ENCODE measurements around the gene NEFH. TPM values are rescaled to one million over a fixed set of nuclear protein-coding genes. Genes with fewer than 3 reads are reported as not detected.
A peak's percentile ranks its signal among the peaks of the same experiment; 100 is the strongest.

NEFH gene
- total RNA-seq, 1 experiment from 2014 or later: not detected

DNA sequence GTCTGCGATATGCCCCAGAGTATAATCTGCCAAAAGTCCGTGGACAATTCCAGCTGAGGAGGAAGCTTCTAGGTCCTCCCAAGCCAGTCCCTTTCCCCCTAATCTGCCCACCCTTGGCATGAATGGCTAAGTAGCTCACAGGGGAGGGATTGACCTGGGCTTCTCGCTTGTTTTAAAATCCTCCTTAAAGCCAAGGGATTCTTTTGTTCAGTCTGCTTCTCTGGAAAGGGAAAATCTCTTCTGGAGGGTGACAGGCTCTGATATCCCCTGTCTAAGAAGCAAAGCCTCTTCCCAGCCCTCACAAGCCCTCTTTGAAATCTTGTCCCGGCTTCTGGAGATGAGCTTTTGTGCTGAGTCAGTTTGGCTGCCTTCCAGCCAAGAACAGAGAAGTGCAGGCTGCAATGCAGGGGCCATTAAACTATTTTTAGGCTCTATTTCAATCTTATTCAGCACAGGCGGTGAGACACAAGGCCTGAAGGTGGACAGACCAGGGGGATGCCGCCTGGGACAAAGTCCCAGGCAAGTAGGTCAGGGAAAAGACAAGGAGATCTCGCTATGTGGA, 23.9 kb downstream of the NEFH start:
- H3K27ac ChIP-seq (ENCODE audit: low read depth, low read length): peak overlapping the region; percentile 13; the same call in 1 of the 2 replicates
- 0 out of 2 replicates have a peak overlapping the region, but pooled peaks have one; percentile 2 for H3K4me2 ChIP-seq (ENCODE audit: low read length)
- intact Hi-C loops (cut with micrococcal nuclease): no loop called here
- DNase-seq (ENCODE audit: low read depth, low spot score) (no peak), ATAC-seq (no peak)
- CTCF ChIA-PET: interaction anchor here (1.2 kb wide), 1 partner anchor 49 kb away, joined by 4 read pairs; the partner anchor contains the start of gene THOC5
- RAD21 ChIA-PET (ENCODE audit: low non-redundant PET in 1 of 2, low total read pairs in 2 of 2, uncharacterized antibody in 2 of 2, unreplicated experiment in 2 of 2): no interaction called here
- H3K79me2 ChIP-seq (ENCODE audit: insufficient read depth, low read length): no peaks in the 10 kb centered on the region
- no TSS peak for BruUV-seq (replicated peaks)
- no peak overlapping the region for H3K9ac ChIP-seq (ENCODE audit: low read length)
- peaks cover 2 to 5% of the 10 kb centered on the region in 2 experiments; a peak in 3 of 4 replicates for H3K4me1 ChIP-seq (ENCODE audit: control insufficient read depth in 1 of 2, insufficient read depth in 2 of 2, low read length in 2 of 2)
- peaks cover 17 to 21% of the 10 kb centered on the region in 2 experiments; a peak in 3 of 4 replicates for H3K36me3 ChIP-seq (ENCODE audit: control insufficient read depth in 1 of 2, insufficient read depth in 2 of 2, low read length in 2 of 2)
- POLR2A ChIA-PET: no interaction called here
- TF ChIP-seq EZH2 (IDR thresholded peaks at IDR 0.05) (no peak), MAX (IDR thresholded peaks at IDR 0.05) (no peak), CEBPB (IDR thresholded peaks at IDR 0.05; ENCODE audit: low read depth) (no peak), SRF (IDR thresholded peaks at IDR 0.05; ENCODE audit: low read depth) (no peak), SP1 (IDR thresholded peaks at IDR 0.05; ENCODE audit: low read depth) (no peak)
- no peaks in the 10 kb centered on the region for H4K20me1 ChIP-seq (ENCODE audit: insufficient read depth)
- H2AFZ ChIP-seq (ENCODE audit: low read depth, low read length, poor library complexity, severe bottlenecking): no peak overlapping the region
- no peaks in the 10 kb centered on the region for H3K9me3 ChIP-seq (ENCODE audit: control insufficient read depth in 1 of 2, insufficient read depth in 1 of 2, low read depth in 1 of 2, low read length in 2 of 2)
- H3K9me2 ChIP-seq (ENCODE audit: insufficient read depth): no peaks in the 10 kb centered on the region
- H3K4me3 ChIP-seq (replicated peaks in 1 of 2; ENCODE audit: low read depth in 1 of 2, low read length in 2 of 2): no peak overlapping the region
- H3K27me3 ChIP-seq (ENCODE audit: insufficient read depth, low read length): no peaks in the 10 kb centered on the region

DNA sequence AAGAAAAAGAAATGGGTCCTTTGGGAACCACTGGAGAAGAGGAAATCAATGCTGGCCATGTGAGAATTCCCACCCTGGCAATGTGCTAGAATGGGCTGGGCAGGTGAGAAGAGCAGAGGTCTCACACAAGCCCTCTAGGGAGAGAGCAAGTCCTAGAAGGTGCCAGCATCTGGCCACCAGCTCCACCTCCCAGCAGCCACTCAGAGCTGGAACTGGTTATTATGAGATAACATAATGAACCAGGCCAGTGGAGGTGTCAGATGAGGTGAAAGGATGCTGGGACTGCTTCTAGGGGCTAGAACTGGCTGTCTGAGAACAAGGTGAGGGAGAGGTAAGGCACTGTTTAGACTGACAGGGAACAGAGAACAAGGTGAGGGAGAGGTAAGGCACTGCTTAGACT, 29.3 kb downstream of the NEFH start:
- ChIA-PET CTCF (no interaction called here), POLR2A (no interaction called here)
- TF ChIP-seq CEBPB (IDR thresholded peaks at IDR 0.05; ENCODE audit: low read depth): no peak
- TF ChIP-seq EGR1 (IDR thresholded peaks at IDR 0.05; ENCODE audit: low read depth): no peak
- no peak for TF ChIP-seq FOSL1 (IDR thresholded peaks at IDR 0.05; ENCODE audit: low read depth)
- TF ChIP-seq ELF1 (IDR thresholded peaks at IDR 0.05; ENCODE audit: borderline replicate concordance, low read depth): no peak

More for the DNA sequence above, 29.3 kb downstream of the NEFH start:
- no peak for DNase-seq (ENCODE audit: low read depth, low spot score)
- H3K4me2 ChIP-seq (ENCODE audit: low read length): no peak overlapping the region
- no peak overlapping the region for H3K27ac ChIP-seq (ENCODE audit: low read depth, low read length)
- intact Hi-C loops (cut with micrococcal nuclease): no loop called here
- H4K20me1 ChIP-seq (ENCODE audit: insufficient read depth): no peaks in the 10 kb centered on the region
- H3K9ac ChIP-seq (ENCODE audit: low read length): no peak overlapping the region
- no peak for ATAC-seq
- no peaks in the 10 kb centered on the region for H3K79me2 ChIP-seq (ENCODE audit: insufficient read depth, low read length)
- peaks cover 50 to 52% of the 10 kb centered on the region in 2 experiments for H3K36me3 ChIP-seq (ENCODE audit: control insufficient read depth in 1 of 2, insufficient read depth in 2 of 2, low read length in 2 of 2)
- no TSS peak for BruUV-seq (replicated peaks)
- H3K9me2 ChIP-seq (ENCODE audit: insufficient read depth): no peaks in the 10 kb centered on the region
- H3K9me3 ChIP-seq (ENCODE audit: control insufficient read depth in 1 of 2, insufficient read depth in 1 of 2, low read depth in 1 of 2, low read length in 2 of 2): no peaks in the 10 kb centered on the region
- H3K4me3 ChIP-seq (replicated peaks in 1 of 2; ENCODE audit: low read depth in 1 of 2, low read length in 2 of 2): no peak overlapping the region
- no peaks in the 10 kb centered on the region for H3K27me3 ChIP-seq (ENCODE audit: insufficient read depth, low read length)
- H2AFZ ChIP-seq (ENCODE audit: low read depth, low read length, poor library complexity, severe bottlenecking): no peak overlapping the region
- no peaks in the 10 kb centered on the region; a peak in 1 of 4 replicates for H3K4me1 ChIP-seq (ENCODE audit: control insufficient read depth in 1 of 2, insufficient read depth in 2 of 2, low read length in 2 of 2)
- RAD21 ChIA-PET (ENCODE audit: low non-redundant PET in 1 of 2, low total read pairs in 2 of 2, uncharacterized antibody in 2 of 2, unreplicated experiment in 2 of 2): no interaction called here
